Islet of Langerhans (tissue), 1 donor: Measurements from ENCODE around the gene KRT34.
"Not testable (repeated sequence)": the region's sequence is repeated elsewhere in the genome, so short reads cannot be mapped to it uniquely, and the experiment has no call there.

ENCODE experiments used
- FAIRE-seq: peaks from one replicate; lab custom pipeline; 2011; peaks lifted over from hg19 to GRCh38; lab: Jason Lieb, UNC

Gene KRT34

DNA sequence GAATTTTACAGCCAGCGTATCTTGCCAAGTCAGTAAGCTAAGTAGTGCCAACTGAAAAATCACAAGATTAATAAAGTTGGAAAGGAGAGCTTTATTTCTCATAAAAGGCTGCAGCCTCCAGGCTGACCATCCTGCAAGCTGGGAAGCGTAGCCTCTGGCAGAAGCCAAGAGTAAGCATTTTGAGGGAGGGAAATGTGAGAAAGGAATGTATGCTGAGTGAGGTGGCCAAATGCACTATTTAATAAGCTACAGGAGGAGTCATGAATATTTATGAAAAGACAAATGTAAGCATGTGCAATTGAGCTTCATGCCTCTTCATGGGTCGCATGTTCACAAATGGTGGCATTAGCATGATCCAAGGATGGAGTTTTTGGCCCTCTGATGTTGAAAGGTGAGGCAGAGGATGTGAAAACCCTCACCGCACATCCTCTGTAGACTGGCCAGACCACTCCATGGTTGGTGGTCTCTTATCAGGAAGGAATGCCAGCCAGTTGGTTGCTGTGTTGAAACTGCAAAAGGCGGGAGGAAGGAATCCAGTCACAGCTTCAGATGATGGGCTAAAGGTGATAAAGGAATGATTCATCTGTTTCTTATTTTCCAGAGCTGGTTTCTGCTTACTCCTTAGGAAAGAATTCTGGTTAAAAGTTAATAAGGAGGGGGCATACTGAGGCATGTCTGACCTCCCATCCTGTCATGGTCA is 21.7 kb downstream of the KRT34 start:
- FAIRE-seq, result no peak

- no peak for FAIRE-seq
Measured at GRCh38 chr17:41354536-41354935, 27.6 kb downstream of the KRT34 start.

DNA sequence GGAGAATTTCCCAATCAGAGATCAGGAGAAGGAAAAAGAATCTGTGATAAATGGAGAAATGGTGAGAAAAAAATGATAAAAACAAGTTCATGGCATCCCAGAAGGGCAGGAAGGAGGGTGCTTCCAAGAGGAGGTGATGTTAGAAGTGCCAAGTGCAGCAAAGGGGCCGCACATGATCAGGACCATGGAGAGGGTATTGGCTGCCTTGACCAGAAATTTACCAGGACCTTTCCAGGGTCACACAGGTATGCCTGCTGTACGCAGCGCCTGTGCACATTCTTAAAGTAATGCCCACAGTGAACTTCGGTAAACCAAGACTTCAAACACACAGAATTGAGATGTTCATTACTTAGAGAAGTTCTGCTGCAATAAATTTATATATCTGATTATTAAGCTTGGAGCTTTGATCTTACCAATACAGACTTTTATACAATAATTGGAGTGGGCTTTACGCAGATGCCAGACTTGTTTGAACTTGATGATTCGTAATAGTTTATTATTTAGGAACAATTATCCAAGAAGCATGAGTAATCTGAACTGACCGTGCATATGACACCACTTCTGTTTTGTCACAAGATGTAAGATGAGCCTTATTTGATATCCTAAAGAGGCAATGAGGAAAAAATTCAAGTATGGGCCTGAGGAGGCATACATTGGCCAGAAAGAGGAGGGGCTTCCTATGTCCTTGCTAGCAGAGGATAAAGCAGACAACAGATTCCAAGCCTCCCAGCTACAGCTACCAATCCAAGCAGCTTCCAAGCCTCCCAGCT is 29.3 kb downstream of the KRT34 start:
- FAIRE-seq, result no peak

- FAIRE-seq, result no peak
Measured at GRCh38 chr17:41351177-41351576, 30.9 kb downstream of the KRT34 start.

DNA sequence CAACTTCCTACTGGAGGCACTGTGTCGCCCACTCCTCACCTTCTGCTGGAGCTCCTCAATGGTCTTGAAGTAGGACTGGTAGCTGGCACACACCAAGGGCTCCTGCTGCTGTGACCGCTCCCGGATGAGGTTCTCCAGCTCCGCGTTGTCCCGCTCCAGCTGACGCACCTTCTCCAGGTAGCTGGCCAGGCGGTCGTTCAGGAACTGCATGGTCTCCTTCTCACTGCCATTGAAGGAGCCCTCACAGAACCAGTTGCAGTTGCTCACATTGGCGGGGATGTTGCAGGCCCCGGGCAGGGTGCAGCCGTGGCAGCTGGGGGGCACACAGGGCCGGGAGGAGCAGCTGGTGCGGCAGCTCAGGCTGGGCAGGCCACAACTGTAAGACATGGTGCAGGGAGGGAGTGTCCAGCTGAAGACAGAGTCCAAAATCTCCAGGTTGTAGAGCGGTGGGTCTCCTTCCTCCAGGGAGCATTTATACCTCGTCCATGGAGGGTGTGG is 31.7 kb downstream of the KRT34 start, which contains the start of gene KRT33A:
Gene KRT33A, minus strand, starts transcription at position 448 of the 498 bp plus-strand sequence. Its CDS starts 61 bp downstream, at position 387.
- not testable (repeated sequence) for FAIRE-seq

DNA sequence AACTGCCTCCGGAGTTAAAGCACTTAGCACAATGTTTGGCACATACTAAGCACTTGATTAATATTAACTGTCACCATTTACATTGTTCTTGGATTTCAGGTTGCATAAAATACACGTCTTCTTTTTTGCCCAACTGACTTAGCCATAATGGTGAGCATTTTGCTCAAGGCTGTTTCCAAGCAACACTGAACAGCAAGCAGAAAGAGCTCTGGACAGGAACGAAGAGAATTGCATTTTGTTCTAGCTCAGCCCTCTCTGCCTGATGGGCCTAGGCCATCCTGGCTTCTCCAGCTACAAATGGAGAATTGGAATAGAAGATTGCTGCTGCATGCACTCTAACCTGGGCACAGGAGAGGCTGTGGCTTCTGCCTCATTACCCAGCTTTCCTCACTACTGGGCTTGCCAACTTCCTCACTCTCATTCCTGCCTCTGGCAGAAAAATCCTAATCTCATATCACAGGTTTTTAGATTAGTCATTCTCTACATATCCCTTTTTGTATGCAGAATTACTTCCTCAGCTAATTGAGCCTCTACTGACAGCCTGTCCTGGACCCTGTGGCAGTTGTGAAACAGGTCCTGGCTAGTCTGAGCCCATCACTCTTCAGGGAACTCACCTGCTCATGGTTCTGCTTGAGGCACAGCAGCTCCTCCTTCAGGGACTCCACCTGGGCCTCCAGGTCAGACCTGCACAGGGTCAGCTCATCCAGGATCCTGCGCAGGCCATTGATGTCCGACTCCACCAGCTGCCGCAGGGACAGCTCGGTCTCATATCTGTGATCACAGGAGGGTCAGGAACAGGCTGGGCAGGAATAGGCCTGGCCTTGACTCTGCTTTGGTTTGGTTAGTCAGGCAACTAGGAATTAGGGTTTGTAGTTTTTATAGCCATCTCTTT is 34.0 kb downstream of the KRT34 start:
- peak; percentile 98 for FAIRE-seq

- FAIRE-seq, result not testable (repeated sequence)
Measured at GRCh38 chr17:41346421-41346820, 35.7 kb downstream of the KRT34 start.

DNA sequence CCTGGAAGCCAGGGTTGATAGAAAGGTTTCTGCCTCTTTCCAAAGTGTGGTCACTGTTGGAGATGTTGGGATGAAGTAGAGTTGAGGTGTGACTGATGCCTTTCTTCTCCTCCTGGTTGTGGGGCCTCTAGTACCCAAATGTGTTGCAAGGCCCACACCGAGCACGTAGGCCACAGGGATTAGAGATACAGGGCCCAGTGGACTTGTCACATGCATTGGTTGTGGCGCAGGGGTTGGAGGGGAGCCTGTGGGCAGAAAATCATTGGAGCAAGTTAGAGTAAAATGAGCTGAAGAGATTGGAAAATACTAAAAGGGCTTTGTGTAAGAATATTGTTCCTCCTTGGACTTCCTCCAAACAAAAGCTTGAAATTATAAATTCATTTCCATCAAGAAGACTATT is 36.1 kb downstream of the KRT34 start:
- no peak for FAIRE-seq

DNA sequence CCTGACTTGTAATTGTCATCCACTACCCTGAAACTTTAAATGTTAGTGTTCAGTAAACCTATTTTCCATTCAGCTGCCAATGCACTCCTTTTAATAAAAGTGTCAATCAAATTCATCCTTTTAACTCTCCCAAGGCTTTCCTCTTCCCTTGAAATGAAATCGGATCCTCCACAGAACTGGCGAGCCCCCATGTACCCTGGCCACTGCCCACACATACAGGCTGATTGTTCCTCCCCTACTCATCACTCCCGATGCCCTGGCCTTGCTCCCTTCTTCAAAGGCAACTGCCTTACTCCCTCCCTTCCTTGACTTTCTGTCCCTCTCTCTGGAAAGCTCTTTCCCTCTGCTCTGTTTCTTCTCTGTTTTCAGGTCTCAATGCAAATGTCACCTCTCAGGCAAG is 39.1 kb downstream of the KRT34 start:
- no peak for FAIRE-seq

- no peak for FAIRE-seq
Measured at GRCh38 chr17:41340934-41341861, 40.9 kb downstream of the KRT34 start.

DNA sequence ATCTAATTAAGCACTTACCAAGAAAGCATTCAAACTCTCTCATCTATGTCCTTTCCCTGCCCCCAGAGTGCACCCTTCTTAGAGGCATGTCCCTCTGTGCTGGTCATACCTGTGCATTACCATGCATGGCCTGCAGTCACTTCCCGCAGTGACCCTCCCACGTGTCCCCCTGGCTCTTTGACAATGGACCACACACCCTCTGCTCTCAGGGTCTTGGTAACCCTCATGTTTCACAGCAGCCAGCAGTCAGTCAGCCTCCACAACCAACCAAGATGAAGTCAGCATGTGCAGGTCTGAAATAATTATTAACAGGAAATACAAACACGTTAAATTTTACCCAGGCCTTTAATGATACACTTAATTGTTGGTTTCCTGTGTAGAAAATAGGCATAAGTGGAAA is 41.6 kb downstream of the KRT34 start:
- FAIRE-seq, result no peak

- no peak for FAIRE-seq
Measured at GRCh38 chr17:41339571-41340172, 42.4 kb downstream of the KRT34 start.

DNA sequence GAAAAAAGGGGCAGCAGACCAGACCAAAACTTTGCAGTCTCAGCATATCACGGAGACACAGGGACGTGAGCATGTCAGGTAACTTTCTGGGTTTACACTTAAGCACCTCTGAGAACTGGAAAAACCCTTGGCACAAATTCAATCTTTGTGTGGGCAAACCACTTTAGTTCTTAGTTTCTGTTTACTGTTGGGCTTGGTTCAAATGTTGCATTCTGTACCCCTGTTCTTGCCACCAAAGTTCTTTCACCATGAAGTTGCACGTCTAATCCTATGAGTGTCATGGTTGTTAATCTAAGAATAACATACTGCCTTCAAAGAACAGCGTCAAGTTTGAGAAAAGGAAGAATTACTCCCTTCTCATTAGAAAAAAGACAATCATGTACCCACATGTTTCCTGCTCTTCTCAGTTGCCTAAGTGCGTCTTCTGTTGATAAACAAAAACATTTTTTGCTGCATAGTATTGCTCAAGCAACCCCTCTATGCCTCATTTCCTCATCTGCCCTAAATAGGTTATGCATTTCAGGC is 43.1 kb downstream of the KRT34 start:
- no peak for FAIRE-seq

GRCh38 chr17:41335747-41336146 is 46.4 kb downstream of the KRT34 start:
- FAIRE-seq, result no peak

GRCh38 chr17:41334385-41335305 is 47.5 kb downstream of the KRT34 start:
- FAIRE-seq, result no peak

- FAIRE-seq, result no peak
Measured at GRCh38 chr17:41333836-41334235, 48.3 kb downstream of the KRT34 start.

GRCh38 chr17:41333098-41333497 is 49.0 kb downstream of the KRT34 start:
- no peak for FAIRE-seq

DNA sequence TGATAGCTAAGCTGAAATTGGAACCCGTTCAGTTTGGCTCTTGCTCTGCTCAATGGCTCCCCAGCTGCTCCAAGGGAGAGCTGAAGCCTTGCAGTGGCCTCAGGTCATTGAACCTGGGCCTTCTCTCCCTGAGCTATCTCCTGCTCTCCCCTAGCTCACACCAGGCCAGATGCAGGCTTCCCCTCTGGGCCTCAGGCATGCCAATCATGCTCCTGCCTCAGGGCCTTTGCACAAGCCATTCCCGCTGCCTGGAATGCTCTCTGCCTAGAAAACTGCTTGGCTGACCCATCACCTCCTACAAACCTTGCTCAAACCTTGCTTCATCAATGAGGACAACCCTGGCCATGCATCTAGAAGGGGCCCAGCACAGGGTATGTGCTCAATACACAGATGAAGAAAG is 49.9 kb downstream of the KRT34 start:
- FAIRE-seq, result no peak

- no peak for FAIRE-seq
Measured at GRCh38 chr17:41331606-41332005, 50.5 kb downstream of the KRT34 start.
